ENCODE results near the gene TBC1D8.

DNA sequence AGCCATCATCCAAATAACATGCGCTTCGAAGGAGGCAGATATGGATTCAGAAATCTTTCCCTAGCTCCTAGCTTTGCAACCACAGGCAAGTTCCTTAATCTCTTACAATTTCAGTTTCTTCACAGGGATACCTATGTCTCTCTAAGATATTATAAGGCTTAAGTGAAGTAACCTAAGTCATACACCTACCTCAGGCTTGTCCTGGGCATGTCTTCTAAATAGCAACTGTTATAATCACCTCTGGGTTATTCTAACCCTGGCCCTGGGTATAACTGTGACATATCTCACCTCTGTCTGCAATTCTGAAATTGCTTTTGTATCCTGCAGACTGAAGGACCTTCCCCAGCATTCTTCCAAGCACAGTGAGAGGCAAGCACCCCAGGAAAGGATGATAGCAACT lies 8.3 kb upstream of the TBC1D8 start:
- TF ChIP-seq JUND (IDR thresholded peaks at IDR 0.05) (no peak), SP1 (IDR thresholded peaks at IDR 0.05) (no peak), EGR1 (IDR thresholded peaks at IDR 0.05; ENCODE audit: low read depth in 2 of 2) (no peak), RAD21 (IDR thresholded peaks at IDR 0.05) (no peak), RXRA (IDR thresholded peaks at IDR 0.05) (no peak), GABPA (IDR thresholded peaks at IDR 0.05 in 1 of 2, conservative IDR thresholded peaks at IDR 0.05 in 1 of 2) (no peak), TAF1 (conservative IDR thresholded peaks at IDR 0.05) (no peak), HNF4A (conservative IDR thresholded peaks at IDR 0.05) (no peak), YY1 (IDR thresholded peaks at IDR 0.05) (no peak)
- TF ChIP-seq, protein P1, sequence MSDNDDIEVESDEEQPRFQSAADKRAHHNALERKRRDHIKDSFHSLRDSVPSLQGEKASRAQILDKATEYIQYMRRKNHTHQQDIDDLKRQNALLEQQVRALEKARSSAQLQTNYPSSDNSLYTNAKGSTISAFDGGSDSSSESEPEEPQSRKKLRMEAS (IDR thresholded peaks at IDR 0.05): no peak
- TF ChIP-seq, protein P2, sequence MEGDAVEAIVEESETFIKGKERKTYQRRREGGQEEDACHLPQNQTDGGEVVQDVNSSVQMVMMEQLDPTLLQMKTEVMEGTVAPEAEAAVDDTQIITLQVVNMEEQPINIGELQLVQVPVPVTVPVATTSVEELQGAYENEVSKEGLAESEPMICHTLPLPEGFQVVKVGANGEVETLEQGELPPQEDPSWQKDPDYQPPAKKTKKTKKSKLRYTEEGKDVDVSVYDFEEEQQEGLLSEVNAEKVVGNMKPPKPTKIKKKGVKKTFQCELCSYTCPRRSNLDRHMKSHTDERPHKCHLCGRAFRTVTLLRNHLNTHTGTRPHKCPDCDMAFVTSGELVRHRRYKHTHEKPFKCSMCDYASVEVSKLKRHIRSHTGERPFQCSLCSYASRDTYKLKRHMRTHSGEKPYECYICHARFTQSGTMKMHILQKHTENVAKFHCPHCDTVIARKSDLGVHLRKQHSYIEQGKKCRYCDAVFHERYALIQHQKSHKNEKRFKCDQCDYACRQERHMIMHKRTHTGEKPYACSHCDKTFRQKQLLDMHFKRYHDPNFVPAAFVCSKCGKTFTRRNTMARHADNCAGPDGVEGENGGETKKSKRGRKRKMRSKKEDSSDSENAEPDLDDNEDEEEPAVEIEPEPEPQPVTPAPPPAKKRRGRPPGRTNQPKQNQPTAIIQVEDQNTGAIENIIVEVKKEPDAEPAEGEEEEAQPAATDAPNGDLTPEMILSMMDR (IDR thresholded peaks at IDR 0.05; ENCODE audit: low read depth, low read length, missing input control): no peak
- TF ChIP-seq, protein P3, sequence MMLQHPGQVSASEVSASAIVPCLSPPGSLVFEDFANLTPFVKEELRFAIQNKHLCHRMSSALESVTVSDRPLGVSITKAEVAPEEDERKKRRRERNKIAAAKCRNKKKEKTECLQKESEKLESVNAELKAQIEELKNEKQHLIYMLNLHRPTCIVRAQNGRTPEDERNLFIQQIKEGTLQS (IDR thresholded peaks at IDR 0.05): no peak
- TF ChIP-seq, protein P4, sequence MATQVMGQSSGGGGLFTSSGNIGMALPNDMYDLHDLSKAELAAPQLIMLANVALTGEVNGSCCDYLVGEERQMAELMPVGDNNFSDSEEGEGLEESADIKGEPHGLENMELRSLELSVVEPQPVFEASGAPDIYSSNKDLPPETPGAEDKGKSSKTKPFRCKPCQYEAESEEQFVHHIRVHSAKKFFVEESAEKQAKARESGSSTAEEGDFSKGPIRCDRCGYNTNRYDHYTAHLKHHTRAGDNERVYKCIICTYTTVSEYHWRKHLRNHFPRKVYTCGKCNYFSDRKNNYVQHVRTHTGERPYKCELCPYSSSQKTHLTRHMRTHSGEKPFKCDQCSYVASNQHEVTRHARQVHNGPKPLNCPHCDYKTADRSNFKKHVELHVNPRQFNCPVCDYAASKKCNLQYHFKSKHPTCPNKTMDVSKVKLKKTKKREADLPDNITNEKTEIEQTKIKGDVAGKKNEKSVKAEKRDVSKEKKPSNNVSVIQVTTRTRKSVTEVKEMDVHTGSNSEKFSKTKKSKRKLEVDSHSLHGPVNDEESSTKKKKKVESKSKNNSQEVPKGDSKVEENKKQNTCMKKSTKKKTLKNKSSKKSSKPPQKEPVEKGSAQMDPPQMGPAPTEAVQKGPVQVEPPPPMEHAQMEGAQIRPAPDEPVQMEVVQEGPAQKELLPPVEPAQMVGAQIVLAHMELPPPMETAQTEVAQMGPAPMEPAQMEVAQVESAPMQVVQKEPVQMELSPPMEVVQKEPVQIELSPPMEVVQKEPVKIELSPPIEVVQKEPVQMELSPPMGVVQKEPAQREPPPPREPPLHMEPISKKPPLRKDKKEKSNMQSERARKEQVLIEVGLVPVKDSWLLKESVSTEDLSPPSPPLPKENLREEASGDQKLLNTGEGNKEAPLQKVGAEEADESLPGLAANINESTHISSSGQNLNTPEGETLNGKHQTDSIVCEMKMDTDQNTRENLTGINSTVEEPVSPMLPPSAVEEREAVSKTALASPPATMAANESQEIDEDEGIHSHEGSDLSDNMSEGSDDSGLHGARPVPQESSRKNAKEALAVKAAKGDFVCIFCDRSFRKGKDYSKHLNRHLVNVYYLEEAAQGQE (IDR thresholded peaks at IDR 0.05): no peak
- TF ChIP-seq, protein P5, sequence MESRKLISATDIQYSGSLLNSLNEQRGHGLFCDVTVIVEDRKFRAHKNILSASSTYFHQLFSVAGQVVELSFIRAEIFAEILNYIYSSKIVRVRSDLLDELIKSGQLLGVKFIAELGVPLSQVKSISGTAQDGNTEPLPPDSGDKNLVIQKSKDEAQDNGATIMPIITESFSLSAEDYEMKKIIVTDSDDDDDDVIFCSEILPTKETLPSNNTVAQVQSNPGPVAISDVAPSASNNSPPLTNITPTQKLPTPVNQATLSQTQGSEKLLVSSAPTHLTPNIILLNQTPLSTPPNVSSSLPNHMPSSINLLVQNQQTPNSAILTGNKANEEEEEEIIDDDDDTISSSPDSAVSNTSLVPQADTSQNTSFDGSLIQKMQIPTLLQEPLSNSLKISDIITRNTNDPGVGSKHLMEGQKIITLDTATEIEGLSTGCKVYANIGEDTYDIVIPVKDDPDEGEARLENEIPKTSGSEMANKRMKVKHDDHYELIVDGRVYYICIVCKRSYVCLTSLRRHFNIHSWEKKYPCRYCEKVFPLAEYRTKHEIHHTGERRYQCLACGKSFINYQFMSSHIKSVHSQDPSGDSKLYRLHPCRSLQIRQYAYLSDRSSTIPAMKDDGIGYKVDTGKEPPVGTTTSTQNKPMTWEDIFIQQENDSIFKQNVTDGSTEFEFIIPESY (IDR thresholded peaks at IDR 0.05): no peak
